Right lobe of liver (tissue), 6 donors: ENCODE measurements around the gene SNRPA1. TPM values are rescaled to one million over a fixed set of nuclear protein-coding genes. Genes with fewer than 3 reads are reported as not detected.

Source experiments
- ATAC-seq, 4 donors: fragments of 200-7000 bp; cut with Tn5 transposase; one replicate each; pipeline ENCODE4 v1.9.1; 2020; ENCODE audit warnings: mild to moderate bottlenecking in 4 of 4, moderate library complexity in 4 of 4
- DNase-seq, 3 donors: peaks; one replicate each; pipeline ENCODE4 v3.0.0-alpha.2; 2020
- H3K27ac ChIP-seq, 3 donors: fragments of 200-600 bp; one replicate each; pipeline ENCODE4 v1.8.0; 2022
- H3K27me3 ChIP-seq, 2 donors: fragments of 200-600 bp; one replicate each; pipeline ENCODE4 v1.8.0; 2022
- H3K36me3 ChIP-seq, 4 donors: fragments of 200-600 bp; sonication (generic) in 1 of 4; one replicate each; pipeline versions ENCODE4 v1.5.1 to v1.8.0; 2017 to 2022; ENCODE audit warnings: control low read depth in 1 of 4
- H3K4me1 ChIP-seq, 4 donors: fragments of 200-600 bp; sonication (generic) in 1 of 4; one replicate each; pipeline versions ENCODE4 v1.5.1 to v1.8.0; 2017 to 2022; ENCODE audit warnings: control low read depth in 1 of 4
- H3K4me3 ChIP-seq, 3 donors: fragments of 200-600 bp; one replicate each; pipeline ENCODE4 v1.8.0; 2022
- H3K9me3 ChIP-seq, 4 donors: fragments of 200-600 bp; sonication (generic) in 1 of 4; one replicate each; pipeline versions ENCODE4 v1.5.1 to v1.8.0; 2017 to 2022; ENCODE audit warnings: control low read depth in 1 of 4
- CTCF ChIP-seq, 4 donors: fragments of 200-600 bp in 3 of 4; fragments of 450-650 bp in 1 of 4; IDR thresholded peaks; one replicate each; pipeline versions ENCODE4 v1.5.1 to v1.8.0; 2016 to 2022; ENCODE audit warnings: antibody characterized with exemption in 4 of 4, mild to moderate bottlenecking in 2 of 4
- POLR2A ChIP-seq: fragments of 450-650 bp; IDR thresholded peaks from one replicate; pipeline ENCODE4 v1.6.1; 2017; ENCODE audit warnings: antibody characterized with exemption, mild to moderate bottlenecking
- WGBS: methylation state at CpG from one replicate; pipeline ENCODE4 v1.1.6; 2018; ENCODE audit warnings: low coverage, low lambda C conversion rate; ENCODE audit not compliant: insufficient coverage; ENCODE audit errors: missing lambda C conversion rate; 5-methylcytosine and 5-hydroxymethylcytosine counted together
- intact Hi-C, 2 donors: fragments of 100-400 bp; cut with DNase I; formaldehyde crosslinking; loops; one replicate each; pipeline versions ENCODE4 v1.11.2 to v1.14.1; 2022
- total RNA-seq, 6 experiments: library from RNA; depleted of rRNA in 2 of 6; stranded (reverse); fragments of >200 nt in 2 of 6; fragmentation: NEBNext Ultra II Directional in 3 of 6; extraction: Animal tissue kit (Norgen Biotek cat#: 25700) in 3 of 6; gene quantifications; one replicate each; pipeline versions ENCODE4 v1.1.0 to v1.2.4, GENCODE V29; 2016 to 2023
- donor health status: DM: no; HTN: yes; CAD: no.
- donor health status: DM: no; HTN: no; CAD: no.
- donor health status: DM: no; HTN: no; CAD: no.
- donor health status: DM: no; HTN: yes; CAD: no.
- donor health status: DM: no; HTN: yes; CAD: no.

SNRPA1 gene
- total RNA-seq, 6 experiments from 2014 or later = 17.7 to 28.6 (median 24.1) TPM

GRCh38 chr15:101255051-101255395 lies 40.0 kb downstream of the SNRPA1 start:
- Histone ChIP-seq H3K36me3 (no peaks in the 10 kb centered on the region), H3K4me1 (peaks cover 0 to 15% (median 0%) of the 10 kb centered on the region in 4 donors), H3K9me3 (no peaks in the 10 kb centered on the region), H3K27ac (no peak overlapping the region), H3K27me3 (no peaks in the 10 kb centered on the region), H3K4me3 (no peak overlapping the region)
- TF ChIP-seq POLR2A (no peak), CTCF (IDR thresholded peaks at IDR 0.05) (no peak)
- ATAC-seq (no peak), DNase-seq (peak in 1 of 3 donors; percentile 0)
- intact Hi-C loops = loop anchor here (5.0 kb wide), 1 partner anchor 243 kb away; no protein-coding TSS in a partner anchor
- 47% methylated on average over 5 of the region's 5 CpGs for WGBS

- H3K27ac ChIP-seq = no peak overlapping the region
- intact Hi-C loops = loop anchor here (5.0 kb wide), 2 partner anchors 167 to 242 kb away; no protein-coding TSS in a partner anchor
- H3K4me1 ChIP-seq = peaks cover 0 to 21% (median 0%) of the 10 kb centered on the region in 4 donors
- no peaks in the 10 kb centered on the region for H3K27me3 ChIP-seq
- H3K9me3 ChIP-seq = no peaks in the 10 kb centered on the region
- ATAC-seq = no peak
- TF ChIP-seq CTCF (IDR thresholded peaks at IDR 0.05) (no peak), POLR2A (no peak)
- no peak for DNase-seq
- no peak overlapping the region for H3K4me3 ChIP-seq
- WGBS = 80% methylated on average over 9 of the region's 11 CpGs
- no peaks in the 10 kb centered on the region for H3K36me3 ChIP-seq
Measured at GRCh38 chr15:101254157-101255050, 40.6 kb downstream of the SNRPA1 start.

DNA sequence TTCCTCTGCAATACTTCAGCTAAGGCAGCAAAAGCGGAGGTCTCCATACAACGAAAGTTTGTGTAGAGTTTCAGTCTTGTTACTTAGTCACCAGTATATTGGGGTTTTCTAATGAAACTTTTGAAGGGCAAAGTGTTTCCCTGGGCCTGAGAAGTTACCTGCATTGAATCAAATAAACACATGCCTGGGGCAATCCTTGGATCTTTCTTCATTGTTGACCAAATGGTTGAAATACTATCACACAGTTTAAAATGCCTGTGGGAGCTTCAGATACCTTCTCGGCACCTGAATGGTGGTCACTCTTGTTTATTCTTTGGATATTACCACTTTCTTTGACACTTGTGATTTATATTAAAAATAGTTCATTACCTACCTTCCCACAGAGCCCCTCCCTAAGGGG lies 42.2 kb downstream of the SNRPA1 start:
- Histone ChIP-seq H3K27ac (peak overlapping the region; percentile 58 to 78 (median 75)), H3K4me3 (peak overlapping the region; percentile 48 to 91 (median 78)), H3K27me3 (no peaks in the 10 kb centered on the region), H3K9me3 (no peaks in the 10 kb centered on the region), H3K4me1 (peaks cover 0 to 21% (median 0%) of the 10 kb centered on the region in 4 donors), H3K36me3 (no peaks in the 10 kb centered on the region)
- TF ChIP-seq CTCF (IDR thresholded peaks at IDR 0.05) = no peak
- TF ChIP-seq POLR2A = no peak
- intact Hi-C loops = loop anchor here in 1 of 2 donors (5.0 kb wide), 1 partner anchor 166 kb away; no protein-coding TSS in a partner anchor
- ATAC-seq (no peak), DNase-seq (no peak)
- WGBS = 23% methylated on average over 3 of the region's 3 CpGs

- TF ChIP-seq POLR2A (peak; percentile 81), CTCF (IDR thresholded peaks at IDR 0.05) (peak in 2 of 4 donors; percentile 7 to 16)
- intact Hi-C loops = loop anchor here in 1 of 2 donors (5.0 kb wide), 1 partner anchor 165 kb away; no protein-coding TSS in a partner anchor
- Histone ChIP-seq H3K9me3 (no peaks in the 10 kb centered on the region), H3K36me3 (no peaks in the 10 kb centered on the region), H3K4me1 (peaks cover 0 to 21% (median 0%) of the 10 kb centered on the region in 4 donors), H3K4me3 (peak within 1 kb of the TSS; percentile 78 to 91 (median 80)), H3K27me3 (no peaks in the 10 kb centered on the region), H3K27ac (peak within 1 kb of the TSS; percentile 64 to 78 (median 75))
- under 1% methylated on average over 36 of the region's 108 CpGs for WGBS
- DNase-seq (peak; percentile 93 to 94 (median 94)), ATAC-seq (peak; percentile 81 to 90 (median 88))
Measured at GRCh38 chr15:101251830-101252820, 42.9 kb downstream of the SNRPA1 start, which contains the start of gene CHSY1. TSS of gene CHSY1 (minus strand) at chr15:101252048. CDS start at chr15:101251456, 592 bp downstream.
